Germinal center (tissue), 1 donor: ENCODE data around the gene CAMK2D.
"Not testable (repeated sequence)": the region's sequence is repeated elsewhere in the genome, so short reads cannot be mapped to it uniquely, and the experiment has no call there.

Experiments
- DNase-seq: peaks from one replicate; pipeline ENCODE4 v3.0.0; 2012; ENCODE audit warnings: mixed read lengths, low spot score

The CAMK2D gene

DNA sequence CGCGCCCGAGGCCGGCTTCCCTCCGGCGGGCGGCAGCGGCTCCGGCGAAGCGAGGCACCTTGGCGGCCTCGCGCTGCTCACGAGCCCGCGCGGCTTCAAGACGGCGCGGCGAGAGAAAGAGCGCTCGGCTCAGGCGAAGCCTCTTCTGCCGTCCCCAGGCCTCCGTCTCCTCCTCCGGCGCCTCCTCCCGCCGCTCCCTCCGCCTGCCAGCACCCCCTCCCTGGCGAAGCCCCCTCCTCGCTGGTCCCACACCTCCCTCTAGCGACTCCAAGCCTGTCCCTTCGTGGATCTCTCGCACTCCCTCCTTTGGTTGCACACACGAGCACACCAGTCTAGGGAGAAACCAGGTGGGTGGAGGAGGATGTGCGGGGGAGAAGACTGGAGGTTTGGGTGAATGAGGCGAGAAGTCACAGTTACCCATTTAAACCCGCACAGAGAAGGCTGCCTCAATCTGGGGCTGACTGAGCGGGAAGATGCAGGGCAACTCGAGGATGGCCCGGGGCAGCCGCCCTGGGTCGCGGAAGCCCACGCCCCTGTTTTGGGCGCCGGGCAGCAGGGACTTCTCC lies at the start of gene CAMK2D:
Gene CAMK2D, minus strand, starts transcription at position 119 of the 566 bp plus-strand sequence. CDS start 670 bp downstream, outside the sequence.
- DNase-seq: peak; percentile 69

DNA sequence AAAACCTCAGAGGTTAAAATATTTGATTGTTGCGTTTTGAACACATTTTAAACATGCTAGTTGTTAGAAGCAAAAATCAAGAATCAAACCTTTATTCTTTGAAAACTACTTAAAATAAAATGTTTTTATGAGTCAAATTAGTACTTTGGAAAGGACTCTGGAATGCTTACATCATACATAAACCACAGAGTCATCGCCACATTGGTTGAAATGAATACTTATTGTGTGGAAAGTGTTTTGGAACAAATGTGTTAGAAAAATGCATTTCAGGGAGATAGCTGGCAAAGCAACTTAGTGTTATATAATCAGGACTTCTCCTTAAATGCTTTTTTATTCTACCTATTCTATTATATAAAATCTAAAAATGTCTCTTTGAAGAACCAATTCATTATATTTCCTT lies 49.4 kb upstream of the CAMK2D start:
- DNase-seq: no peak

DNA sequence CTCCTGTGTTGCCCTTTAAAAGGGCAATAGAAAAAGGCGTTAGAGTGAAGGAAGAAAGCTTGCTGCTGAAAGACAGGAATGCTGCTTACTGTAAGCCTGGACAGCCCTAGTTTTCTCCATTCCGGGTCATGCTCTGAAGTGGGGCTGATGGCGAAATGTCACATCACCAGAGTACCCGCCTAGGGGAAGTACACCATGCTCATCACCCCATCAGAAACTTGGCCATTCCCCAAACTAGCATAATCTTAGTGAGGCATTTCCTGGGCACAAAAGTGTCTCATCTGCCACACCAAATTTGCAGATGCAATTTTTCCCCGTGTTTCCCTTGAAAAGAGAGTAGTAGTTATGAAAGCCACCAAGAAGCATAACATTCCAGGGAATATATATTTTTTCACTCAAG lies 47.8 kb upstream of the CAMK2D start:
- DNase-seq: no peak

DNA sequence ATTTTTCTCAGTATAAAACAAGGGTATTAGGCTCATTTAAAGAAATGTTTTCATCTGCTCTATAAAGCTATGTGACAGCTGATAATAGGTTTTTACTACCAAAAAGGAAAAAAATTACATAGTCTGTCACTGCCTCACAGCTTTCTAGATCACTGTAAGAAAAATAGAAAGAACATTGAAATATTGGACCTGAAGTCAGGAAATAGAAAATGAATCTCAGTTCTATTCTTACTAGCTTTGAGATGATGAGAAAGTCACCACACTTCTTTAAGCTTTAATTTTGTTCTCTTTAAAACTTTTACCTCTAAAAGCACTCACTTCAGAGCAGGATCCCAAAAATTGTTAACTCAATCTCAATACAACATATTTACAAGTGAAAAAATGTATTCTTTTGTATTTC lies 45.3 kb upstream of the CAMK2D start:
- no peak for DNase-seq

DNA sequence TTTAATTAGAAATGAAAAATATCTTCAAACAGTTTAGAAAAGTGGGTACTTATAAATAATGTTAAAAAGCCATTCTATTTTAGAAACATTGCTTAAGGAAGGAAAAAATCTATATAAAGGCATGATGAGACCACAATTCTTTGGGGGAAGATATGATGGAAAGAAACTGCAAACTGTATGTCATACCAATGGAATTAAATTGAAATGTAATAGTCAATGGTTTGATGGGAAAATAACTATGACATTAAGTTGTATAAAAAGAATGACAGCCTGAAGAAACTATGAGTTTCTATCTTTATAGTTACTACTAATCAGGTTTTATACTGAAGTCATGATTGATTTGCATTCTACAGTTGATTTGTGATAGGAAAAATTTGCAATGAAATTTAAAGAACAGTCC lies 40.3 kb upstream of the CAMK2D start:
- DNase-seq: no peak

DNA sequence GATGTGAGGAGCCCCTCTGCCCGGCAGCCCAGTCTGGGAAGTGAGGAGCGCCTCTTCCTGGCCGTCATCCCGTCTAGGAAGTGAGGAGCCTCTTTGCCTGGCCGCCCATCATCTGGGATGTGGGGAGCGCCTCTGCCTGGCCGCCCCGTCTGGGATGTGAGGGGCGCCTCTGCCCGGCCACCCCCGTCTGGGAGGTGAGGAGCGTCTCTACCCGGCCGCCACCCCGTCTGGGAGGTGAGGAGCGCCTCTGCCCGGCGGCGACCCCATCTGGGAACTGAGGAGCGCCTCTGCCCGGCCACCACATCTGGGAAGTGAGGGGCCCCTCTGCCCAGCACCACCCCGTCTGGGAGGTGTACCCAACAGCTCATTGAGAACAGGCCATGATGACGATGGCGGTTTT lies 34.8 kb upstream of the CAMK2D start:
- not testable (repeated sequence) for DNase-seq

DNA sequence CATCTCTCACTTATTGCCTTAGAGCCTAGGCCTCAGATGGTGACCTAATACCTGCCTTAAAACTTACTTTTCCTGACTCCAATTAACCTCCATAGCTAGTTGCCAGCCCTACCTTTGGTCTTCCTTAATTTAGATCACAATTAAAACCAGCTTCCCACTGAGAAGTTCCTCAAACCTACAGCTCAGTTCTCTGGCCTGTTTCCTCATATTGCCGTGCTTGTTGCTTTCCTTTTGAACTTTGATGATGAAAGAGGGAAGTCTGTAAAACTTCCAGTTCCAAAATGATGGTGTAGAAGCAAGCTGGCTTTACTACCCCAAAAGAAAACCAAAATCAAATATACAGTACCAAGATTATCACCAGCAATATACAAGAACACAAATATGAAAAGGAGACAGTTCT lies 28.9 kb upstream of the CAMK2D start:
- no peak for DNase-seq

DNA sequence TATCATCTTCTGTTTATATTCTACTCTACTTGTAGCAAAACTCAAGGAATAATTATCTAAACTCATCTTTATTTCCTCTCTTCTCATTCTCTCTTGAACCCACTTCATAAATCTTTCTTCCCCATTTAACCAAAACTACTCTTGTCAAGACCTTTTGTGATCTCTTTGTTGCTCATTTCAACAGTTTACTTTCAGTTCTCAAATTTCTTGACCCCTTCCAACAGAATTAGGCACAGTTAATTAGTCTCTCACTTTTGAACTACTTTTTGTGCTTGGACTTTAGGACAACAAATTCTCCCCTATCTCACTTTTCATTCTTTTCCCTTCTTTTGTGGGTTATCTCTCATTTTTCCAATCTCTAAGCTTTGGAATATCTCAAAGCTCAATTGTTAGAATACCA lies 27.4 kb upstream of the CAMK2D start:
- no peak for DNase-seq

DNA sequence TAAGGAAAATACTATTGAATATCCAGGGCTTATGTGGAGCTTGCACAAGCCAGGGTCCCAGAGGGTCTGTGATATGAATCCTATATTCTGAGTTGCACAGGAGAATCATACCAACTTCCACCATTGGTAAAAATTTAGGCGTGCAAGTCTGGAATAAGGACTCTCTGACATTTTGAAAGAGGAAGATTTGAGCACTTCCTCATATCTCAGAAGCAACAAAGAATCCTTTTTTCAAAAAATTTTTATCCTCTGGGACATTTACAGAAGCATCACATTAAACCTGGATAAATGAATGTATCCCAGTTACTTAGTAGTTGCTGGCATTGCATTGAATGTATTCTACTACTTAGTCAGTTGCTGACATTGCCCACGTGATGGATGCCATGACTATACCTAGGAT lies 24.2 kb upstream of the CAMK2D start:
- DNase-seq: no peak

DNA sequence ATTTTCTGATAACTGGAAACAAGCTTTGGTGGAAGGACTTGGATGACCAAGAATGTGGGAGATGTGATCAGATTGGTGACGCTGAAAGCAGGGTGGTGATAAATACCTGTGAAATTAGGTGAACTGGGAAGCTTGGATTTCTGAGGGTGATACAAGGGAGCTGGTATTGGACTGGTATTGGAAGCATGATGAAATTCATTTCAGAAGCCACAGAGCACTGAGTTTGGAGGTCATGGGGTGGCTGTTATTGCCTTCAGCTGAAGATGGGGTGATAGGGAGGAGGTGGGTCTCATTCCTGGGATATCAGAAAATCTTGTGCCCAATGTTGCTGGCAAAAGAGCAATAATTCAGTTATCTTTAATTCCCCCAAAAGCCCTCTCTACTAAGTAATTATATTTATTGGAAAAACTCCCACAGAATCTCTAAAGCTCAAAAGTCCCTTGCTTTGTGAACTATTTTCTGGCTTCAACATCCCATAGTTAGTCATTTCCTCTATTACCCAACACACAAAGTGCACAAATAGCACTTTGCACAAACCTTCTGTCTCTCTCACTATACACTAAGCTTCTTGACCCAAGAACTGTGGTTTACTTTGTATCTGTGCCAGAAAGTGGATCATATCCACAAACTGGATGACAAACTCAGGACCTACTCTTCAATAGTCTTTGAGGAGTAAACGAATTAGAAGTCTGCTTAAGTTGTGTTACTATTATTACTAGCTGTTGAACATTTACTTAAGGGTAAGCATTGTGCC lies 23.1 kb upstream of the CAMK2D start:
- DNase-seq: no peak

DNA sequence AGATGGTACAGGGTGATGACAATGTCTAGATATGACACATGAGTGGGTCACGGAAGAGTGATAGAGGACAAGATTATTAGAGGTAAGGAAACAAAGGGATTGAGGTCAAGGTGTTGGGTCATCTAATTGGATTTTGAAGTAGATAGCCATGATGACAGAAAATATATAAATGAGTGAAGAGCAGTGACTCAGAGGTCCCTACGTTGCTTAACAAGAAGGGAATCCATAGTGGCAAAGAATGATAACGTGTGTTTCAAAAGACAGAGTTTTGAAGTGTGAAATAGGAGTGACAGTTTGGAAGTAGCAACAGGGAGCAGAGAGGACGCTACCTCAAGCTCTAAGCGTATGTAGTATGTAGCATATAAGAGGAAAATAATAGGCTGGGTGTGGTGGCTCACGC lies 22.2 kb upstream of the CAMK2D start:
- no peak for DNase-seq

DNA sequence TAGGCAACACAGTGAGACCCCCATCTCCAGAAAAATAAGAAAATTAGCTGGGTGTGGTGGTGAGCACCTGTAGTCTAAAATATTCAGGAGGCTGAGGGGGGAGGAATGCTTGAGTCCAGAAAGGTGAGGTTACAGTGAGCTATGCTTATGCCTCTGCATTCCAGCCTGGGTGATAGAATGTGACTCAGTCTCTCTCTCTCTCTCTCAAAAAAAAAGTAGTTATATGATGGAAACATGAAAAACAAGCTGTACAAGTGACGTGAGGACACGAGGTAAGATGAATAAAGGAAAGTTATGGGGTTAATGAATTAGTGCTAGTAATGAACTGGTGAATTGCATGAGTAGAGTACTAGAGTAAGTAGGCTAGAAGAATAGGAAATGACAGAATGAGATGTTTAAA lies 21.8 kb upstream of the CAMK2D start:
- DNase-seq: no peak

DNA sequence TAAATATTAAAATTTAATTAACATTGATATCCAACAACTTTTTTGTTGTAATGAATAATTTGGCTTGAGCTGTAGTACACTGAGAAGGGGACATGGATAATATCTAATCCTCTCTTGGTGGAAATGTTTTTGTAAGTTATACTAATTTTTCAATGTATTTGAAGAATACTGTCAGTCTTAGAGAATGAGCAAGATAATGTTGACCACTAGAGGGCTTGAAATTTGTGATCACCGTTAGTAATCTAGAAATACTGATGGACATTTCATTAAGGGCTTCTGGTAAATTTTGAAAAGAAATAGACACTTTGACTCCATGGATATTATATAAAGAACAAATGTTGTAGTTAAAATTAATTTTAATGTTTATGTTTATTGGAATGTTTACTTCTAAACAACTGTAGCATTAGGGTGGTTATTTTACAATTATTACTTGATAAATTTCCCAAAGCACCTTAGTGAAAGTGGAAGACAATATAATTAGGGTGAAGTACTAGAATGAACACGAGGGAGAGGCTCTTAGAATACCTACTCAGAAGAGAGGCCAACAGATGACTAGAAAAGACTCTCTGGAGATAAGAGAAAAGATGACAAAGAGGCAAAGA lies 20.0 kb upstream of the CAMK2D start:
- peak; percentile 19 for DNase-seq

DNA sequence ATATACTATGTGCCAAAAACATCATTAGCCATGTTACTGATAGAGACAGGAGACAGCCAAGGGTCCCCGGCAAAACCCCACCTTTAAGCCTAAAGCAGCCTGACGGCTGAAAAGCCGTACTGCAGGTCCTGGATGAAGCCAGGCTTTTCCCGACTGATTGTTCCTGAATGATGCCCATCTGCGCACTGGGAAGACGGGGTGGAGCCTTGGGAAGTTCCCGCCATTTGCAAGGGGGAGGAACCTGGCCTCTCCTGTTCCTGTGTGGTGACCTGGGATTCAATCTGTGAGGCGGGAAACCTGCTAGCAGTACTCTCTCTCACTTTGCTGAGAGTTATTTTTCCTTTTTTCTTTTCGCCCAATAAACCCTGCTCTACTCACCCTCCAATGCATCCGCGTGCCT lies 15.1 kb upstream of the CAMK2D start:
- no peak for DNase-seq

DNA sequence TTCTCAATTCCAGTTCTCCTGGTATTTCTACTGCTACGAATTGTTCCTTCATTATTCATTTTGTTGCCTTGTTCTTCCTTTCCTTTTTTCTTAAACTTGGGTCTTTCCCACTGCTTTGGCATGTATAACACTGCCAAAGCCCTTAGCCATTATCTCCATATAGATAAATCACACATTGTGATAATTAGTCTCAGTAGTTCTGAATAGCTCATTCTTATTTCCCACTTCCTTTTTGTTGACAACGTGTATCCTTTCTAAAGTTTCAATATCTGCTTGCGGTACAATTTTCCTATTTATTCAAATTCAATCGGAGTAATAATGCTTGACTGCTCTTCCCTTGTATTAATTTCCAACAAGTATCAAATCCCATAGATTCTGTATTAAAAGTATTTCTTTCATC lies 14.5 kb upstream of the CAMK2D start:
- no peak for DNase-seq

DNA sequence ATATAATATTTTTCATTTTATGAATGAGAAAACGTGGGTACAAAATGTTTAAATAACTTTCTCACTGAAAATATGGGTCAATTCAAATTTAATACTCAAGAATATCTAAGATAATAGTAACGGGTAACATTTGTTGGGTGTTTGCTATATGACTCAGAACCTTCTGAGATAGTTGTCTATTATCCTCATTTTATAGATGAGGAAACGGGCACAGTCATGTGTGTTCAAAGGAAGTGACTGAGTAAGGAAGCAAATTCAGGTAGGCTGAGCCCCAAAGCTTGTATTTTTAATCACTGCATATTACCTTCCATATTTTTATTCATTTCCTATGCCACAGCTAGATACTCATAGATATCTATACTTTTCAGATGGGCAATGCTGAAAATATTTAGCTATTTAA lies 12.2 kb upstream of the CAMK2D start:
- DNase-seq: no peak

DNA sequence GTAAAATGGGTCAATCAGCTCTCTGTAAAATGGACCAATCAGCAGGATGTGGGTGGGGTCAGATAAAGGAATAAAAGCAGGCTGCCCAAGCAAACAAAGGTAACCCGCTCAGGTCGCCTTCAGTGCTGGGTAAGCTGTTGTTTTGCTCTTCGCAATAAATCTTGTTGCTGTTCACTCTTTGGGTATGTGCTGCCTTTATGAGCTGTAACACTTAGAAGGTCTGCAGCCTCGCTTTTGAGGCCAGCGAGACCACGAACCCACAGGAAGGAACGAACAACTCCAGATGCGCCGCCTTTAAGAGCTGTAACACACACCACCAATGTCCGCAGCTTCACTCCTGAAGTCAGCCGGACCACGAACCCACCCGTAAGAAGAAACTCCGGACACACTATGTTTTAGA lies 11.5 kb upstream of the CAMK2D start:
- no peak for DNase-seq

DNA sequence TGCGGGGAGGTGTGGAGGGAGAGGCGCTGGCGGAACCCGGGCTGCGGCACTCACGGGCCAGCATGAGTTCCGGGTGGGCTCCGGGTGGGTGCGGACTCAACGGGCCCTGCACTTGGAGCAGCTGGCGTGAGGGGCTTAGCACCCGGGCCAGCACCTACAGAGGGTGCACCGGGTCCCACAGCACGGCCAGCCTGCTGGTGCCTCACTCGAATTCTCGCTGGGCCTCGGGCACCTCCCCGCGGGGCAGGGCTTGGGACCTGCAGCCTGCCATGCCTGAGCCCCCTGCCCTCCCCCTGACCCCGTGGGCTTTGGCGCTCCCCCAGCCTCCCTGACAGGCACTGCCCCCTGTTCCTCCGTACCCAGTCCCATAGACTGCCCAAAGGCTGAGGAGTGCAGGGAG lies 10.8 kb upstream of the CAMK2D start:
- DNase-seq: no peak

DNA sequence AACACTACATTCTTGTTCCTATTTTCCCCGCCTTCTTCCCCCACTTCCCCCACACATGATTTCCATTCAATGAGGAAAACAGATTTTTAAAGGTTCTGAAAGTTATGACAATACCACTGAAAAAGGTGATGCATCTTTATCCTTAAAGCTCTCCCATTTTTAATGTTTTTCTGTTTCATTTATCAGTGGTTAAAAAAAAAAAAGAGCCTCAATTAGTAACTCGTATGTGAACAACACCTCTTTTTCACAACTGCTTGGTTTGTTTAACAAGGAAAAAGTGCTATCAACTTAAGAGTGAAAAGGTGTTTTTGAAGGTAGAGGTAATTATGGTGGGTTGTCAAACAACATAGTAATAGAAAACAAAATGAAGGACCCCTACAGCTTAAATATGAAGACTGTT lies 8.2 kb upstream of the CAMK2D start:
- no peak for DNase-seq

DNA sequence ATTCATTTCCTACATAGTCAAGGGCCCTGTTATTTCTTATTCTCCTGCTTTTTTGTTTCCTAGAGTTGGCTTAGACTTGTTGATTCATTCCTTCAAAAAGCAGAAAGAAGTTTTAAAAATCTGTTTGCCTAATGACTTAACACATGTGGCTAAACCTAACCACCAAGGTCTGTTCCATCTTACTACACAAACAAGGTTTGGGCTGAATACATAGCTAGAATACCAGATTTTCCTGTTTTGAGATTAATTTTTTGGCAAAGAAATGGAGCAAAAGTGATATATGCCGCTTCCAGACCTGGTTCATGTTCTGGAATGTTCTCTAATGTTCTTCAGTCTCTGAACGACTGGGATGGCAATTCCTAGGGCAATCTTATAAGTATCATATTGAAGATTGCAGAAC lies 7.4 kb upstream of the CAMK2D start:
- no peak for DNase-seq

DNA sequence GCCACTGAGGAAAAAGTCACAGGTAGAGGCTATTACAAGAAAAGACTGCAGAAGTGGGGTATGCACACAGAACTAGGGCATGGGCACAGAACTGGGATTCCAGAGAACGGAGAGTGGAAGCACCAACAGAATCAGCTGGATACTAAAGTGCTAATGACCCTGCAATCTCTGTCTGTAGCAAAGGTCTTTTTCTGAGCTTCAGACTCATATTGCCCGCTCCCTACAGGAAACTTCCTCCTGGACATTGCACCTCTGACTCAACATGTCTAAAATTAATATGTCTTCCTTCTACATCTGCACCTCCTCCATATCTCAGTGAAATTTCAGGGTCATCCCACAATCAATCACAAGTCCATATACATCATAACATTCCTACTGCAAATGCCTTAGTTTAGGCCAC lies 5.3 kb upstream of the CAMK2D start:
- no peak for DNase-seq

DNA sequence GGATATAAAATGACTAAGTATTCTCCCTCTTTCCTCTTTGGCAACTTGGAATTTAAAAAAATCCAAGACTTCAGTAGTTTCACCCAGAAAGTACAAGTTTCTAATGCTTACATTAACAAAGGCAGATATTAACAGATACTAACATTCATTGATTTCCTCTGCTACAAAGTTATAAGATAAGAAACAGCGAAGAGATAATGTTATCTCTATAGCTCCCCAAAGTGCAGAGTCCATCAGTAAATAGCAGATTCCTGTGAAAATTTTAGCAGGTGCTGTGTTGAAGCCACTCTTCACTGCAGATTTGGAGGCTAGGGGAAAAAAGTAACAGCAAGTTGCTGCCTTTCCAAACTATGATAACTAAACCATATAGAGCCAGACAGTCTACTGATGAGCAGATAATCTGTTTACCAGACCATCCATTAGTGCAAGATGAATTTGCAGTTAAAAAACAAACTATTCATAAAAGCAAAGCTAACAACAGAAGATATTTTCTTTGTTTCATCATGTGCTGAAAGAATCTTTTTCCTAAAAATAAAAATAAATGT lies 3.3 kb upstream of the CAMK2D start:
- DNase-seq: no peak

DNA sequence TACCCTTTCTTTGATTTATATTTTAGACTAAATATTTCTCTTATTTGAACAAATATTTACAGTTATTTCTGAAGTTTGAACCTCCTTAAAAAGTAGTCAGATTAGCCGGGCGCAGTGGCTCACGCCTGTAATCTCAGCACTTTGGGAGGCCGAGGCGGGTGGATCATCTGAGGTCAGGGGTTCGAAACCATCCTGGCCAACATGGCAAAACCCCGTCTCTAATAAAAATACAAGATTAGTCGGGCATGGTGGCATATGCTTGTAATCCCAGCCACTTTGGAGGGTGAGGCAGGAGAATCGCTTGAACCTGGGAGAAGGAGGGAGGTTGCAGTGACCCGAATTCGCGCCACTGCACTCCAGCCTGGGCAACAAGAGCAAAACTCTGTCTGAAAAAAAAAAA lies 2.4 kb upstream of the CAMK2D start:
- DNase-seq: not testable (repeated sequence)

DNA sequence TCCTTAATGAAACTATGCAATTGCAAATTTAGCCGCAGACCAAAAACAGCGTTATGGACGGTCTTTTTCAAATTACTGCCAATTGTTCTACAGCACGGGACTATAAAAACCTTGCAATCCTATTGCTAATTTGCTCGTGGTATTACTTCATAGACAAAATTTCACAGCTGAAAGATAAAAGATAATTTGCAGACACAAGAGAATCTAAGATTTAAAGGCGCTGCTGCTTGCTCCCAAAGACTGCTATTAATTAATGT lies 1.4 kb upstream of the CAMK2D start:
- no peak for DNase-seq
